HepG2 (cell line): ENCODE measurements around the gene MAN2B2. TPM values are rescaled to one million over a fixed set of nuclear protein-coding genes. Genes with fewer than 3 reads are reported as not detected.
A peak's percentile ranks its signal among the peaks of the same experiment; 100 is the strongest.

Source experiments
- ATF5 ChIP-seq: sonication (generic); formaldehyde crosslinking; IDR thresholded peaks from 2 replicates; pipeline ENCODE4 v1.4.0; 2020; ENCODE audit warnings: mild to moderate bottlenecking, low read depth, missing genetic modification reagents
- ATM ChIP-seq: fragments of 450-650 bp; IDR thresholded peaks from 2 replicates; pipeline ENCODE4 v1.7.1; 2017; ENCODE audit warnings: mild to moderate bottlenecking, borderline replicate concordance
- BHLHE40 ChIP-seq: IDR thresholded peaks from 2 replicates; pipeline ENCODE4 v1.6.1; 2011; ENCODE audit warnings: low read length, improper control_type of control experiment
- ERF ChIP-seq: IDR thresholded peaks from 2 replicates; pipeline ENCODE4 v1.6.1; 2018; ENCODE audit warnings: missing biosample characterization, missing genetic modification reagents
- FOSL1 ChIP-seq: sonication (generic); formaldehyde crosslinking; IDR thresholded peaks from 2 replicates; pipeline ENCODE4 v1.9.0; 2021; ENCODE audit warnings: missing genetic modification reagents, borderline replicate concordance
- HMG20B ChIP-seq: conservative IDR thresholded peaks from 2 replicates; pipeline ENCODE4 v1.6.1; 2016; ENCODE audit warnings: missing genetic modification reagents, missing compliant biosample characterization
- HNRNPH1 ChIP-seq: fragments of 200-400 bp; formaldehyde crosslinking; optimal IDR thresholded peaks from 2 replicates; pipeline ENCODE3; 2017; ENCODE audit warnings: mild to moderate bottlenecking, low read depth, low read length
- LCORL ChIP-seq, 2 experiments: fragments of 450-650 bp in 1 of 2; sonication (generic) in 1 of 2; formaldehyde crosslinking in 1 of 2; IDR thresholded peaks; 2 replicates each; pipeline versions ENCODE4 v1.5.0 to v1.6.1; 2017 to 2020; ENCODE audit warnings: antibody characterized with exemption in 1 of 2, missing genetic modification reagents in 1 of 2
- MED8 ChIP-seq: sonication (generic); formaldehyde crosslinking; IDR thresholded peaks from 2 replicates; pipeline ENCODE4 v1.8.1; 2023; ENCODE audit warnings: mild to moderate bottlenecking, missing genetic modification reagents; ENCODE audit not compliant: insufficient replicate concordance
- MIXL1 ChIP-seq: IDR thresholded peaks from 2 replicates; pipeline ENCODE4 v1.6.1; 2016
- MXI1 ChIP-seq: IDR thresholded peaks from 3 replicates; pipeline ENCODE4 v1.6.1; 2012; ENCODE audit warnings: low read depth, low read length, inconsistent platforms, borderline replicate concordance
- SMAD1 ChIP-seq: sonication (generic); formaldehyde crosslinking; IDR thresholded peaks from 2 replicates; pipeline ENCODE4 v1.4.0; 2020; ENCODE audit warnings: missing genetic modification reagents, low read depth, mild to moderate bottlenecking, borderline replicate concordance
- SNAPC5 ChIP-seq: sonication (generic); formaldehyde crosslinking; IDR thresholded peaks from 2 replicates; pipeline ENCODE4 v1.8.1; 2023; ENCODE audit warnings: mild to moderate bottlenecking, missing genetic modification reagents, borderline replicate concordance
- TCF7L2 ChIP-seq: IDR thresholded peaks from 2 replicates; pipeline ENCODE4 v1.6.1; 2011; ENCODE audit warnings: mild to moderate bottlenecking, low read depth, low read length, moderate library complexity
- THAP9 ChIP-seq: sonication (generic); formaldehyde crosslinking; IDR thresholded peaks from 2 replicates; pipeline ENCODE4; 2020; ENCODE audit warnings: missing genetic modification reagents, mild to moderate bottlenecking, borderline replicate concordance
- ZBTB43 ChIP-seq: sonication (generic); formaldehyde crosslinking; conservative IDR thresholded peaks from 2 replicates; pipeline ENCODE4 v1.4.0; 2020; ENCODE audit warnings: missing genetic modification reagents
- ZKSCAN1 ChIP-seq: fragments of 150-350 bp; IDR thresholded peaks from 2 replicates; pipeline ENCODE4 v1.6.1; 2014; ENCODE audit warnings: low read length
- ZNF496 ChIP-seq: sonication (generic); formaldehyde crosslinking; IDR thresholded peaks from 2 replicates; pipeline ENCODE4 v1.8.1; 2023; ENCODE audit warnings: mild to moderate bottlenecking, moderate library complexity, missing genetic modification reagents; ENCODE audit not compliant: insufficient replicate concordance
- ZNF639 ChIP-seq: conservative IDR thresholded peaks from 2 replicates; pipeline ENCODE4 v1.6.1; 2018; ENCODE audit warnings: missing genetic modification reagents
- ZNF800 ChIP-seq: sonication (generic); formaldehyde crosslinking; IDR thresholded peaks from 2 replicates; pipeline ENCODE4 v1.4.0; 2020; ENCODE audit warnings: missing genetic modification reagents
- polyA plus RNA-seq, 8 experiments: library from polyadenylated mRNA; depleted of rRNA in 3 of 8; stranded (reverse) in 7 of 8; unstranded in 1 of 8; fragments of >200 nt; fragmentation: Illumina TruSeq in 4 of 8; extraction: Trizol in 4 of 8; gene quantifications; 2 replicates each; pipeline versions ENCODE4 v1.2.1 to v1.2.3, GENCODE V29; 2011 to 2016; ENCODE audit warnings: low read depth in 4 of 8, missing spikeins in 1 of 8, mixed read lengths in 1 of 8; ENCODE audit not compliant: insufficient read depth in 1 of 8
- total RNA-seq, 5 experiments: library from RNA; depleted of rRNA; stranded (reverse); fragments of >200 nt; fragmentation: Illumina TruSeq; extraction: Trizol; gene quantifications; 2 replicates each; pipeline ENCODE4 v1.2.3, GENCODE V29; 2016; ENCODE audit warnings: low read depth in 1 of 5

The MAN2B2 gene
- total and polyA plus RNA-seq, 2 of the 13 experiments (the other 11 are each of a cell fraction or from before 2014, with no cell fraction given) = 4.8 to 5.4 TPM

GRCh38 chr4:6539009-6539764, 35.8 kb upstream of the MAN2B2 start (continued):
- no peak for TF ChIP-seq ZNF800
- no peak for TF ChIP-seq MED8 (CRISPR knock-in tag)
- TF ChIP-seq ATM = no peak
- TF ChIP-seq HMG20B (CRISPR knock-in tag) = no peak
- peak; percentile 77 for TF ChIP-seq BHLHE40
- no peak for TF ChIP-seq MIXL1
- TF ChIP-seq ERF (CRISPR knock-in tag) = no peak
- TF ChIP-seq THAP9 (CRISPR knock-in tag) = no peak
- no peak for TF ChIP-seq ZKSCAN1
- TF ChIP-seq LCORL (IDR thresholded peaks at IDR 0.05) = no peak
- TF ChIP-seq LCORL (CRISPR knock-in tag; IDR thresholded peaks at IDR 0.05) = peak; percentile 58; the same call in 1 of the 2 replicates
- 0 out of 2 replicates have a peak, but pooled peaks have one; percentile 22 for TF ChIP-seq ZBTB43 (CRISPR knock-in tag)
- TF ChIP-seq FOSL1 (CRISPR knock-in tag) = no peak
- TF ChIP-seq TCF7L2 = no peak
- TF ChIP-seq ZNF639 (CRISPR knock-in tag) = no peak
- no peak for TF ChIP-seq ATF5 (CRISPR knock-in tag)
- no peak for TF ChIP-seq SMAD1 (CRISPR knock-in tag)
- no peak for TF ChIP-seq ZNF496 (CRISPR knock-in tag)
- TF ChIP-seq MXI1 = no peak
- TF ChIP-seq SNAPC5 = 0 out of 2 replicates have a peak, but pooled peaks have one; percentile 33
- TF ChIP-seq HNRNPH1 = no peak
